Prostate gland (tissue), 2 donors: Measurements from ENCODE around the gene FHIP1B.

ENCODE experiments used
- CTCF ChIP-seq, 4 experiments: fragments of 200-600 bp in 2 of 4; fragments of 450-650 bp in 2 of 4; sonication (generic) in 2 of 4; IDR thresholded peaks; 1 replicate in 3 of 4; 2 replicates in 1 of 4; pipeline ENCODE4 v1.5.1; 2016 to 2019; ENCODE audit warnings: antibody characterized with exemption in 4 of 4, mild to moderate bottlenecking in 2 of 4, moderate library complexity in 2 of 4
- POLR2A ChIP-seq: fragments of 450-650 bp; IDR thresholded peaks from one replicate; pipeline ENCODE4 v1.6.1; 2016; ENCODE audit warnings: antibody characterized with exemption, mild to moderate bottlenecking

GRCh38 chr11:6225024-6225423 is 9.4 kb downstream of the FHIP1B start:
- TF ChIP-seq POLR2A (no peak), CTCF (IDR thresholded peaks at IDR 0.05) (no peak)
